ENCODE measurements around the gene FAM83C.
A peak's percentile ranks its signal among the peaks of the same experiment; 100 is the strongest.
"Not testable (repeated sequence)": the region's sequence is repeated elsewhere in the genome, so short reads cannot be mapped to it uniquely, and the experiment has no call there.

FAM83C gene

GRCh38 chr20:35318502-35319157 lies 26.4 kb upstream of the FAM83C start:
- no peak for DNase-seq

GRCh38 chr20:35317416-35318210 lies 25.4 kb upstream of the FAM83C start:
- peak; percentile 34 for DNase-seq

GRCh38 chr20:35316086-35316485 lies 23.9 kb upstream of the FAM83C start:
- no peak for DNase-seq

- not testable (repeated sequence) for DNase-seq
These were observed 23.4 kb upstream of the FAM83C start for GRCh38 chr20:35315632-35316020.

- DNase-seq, result no peak
These were observed 22.8 kb upstream of the FAM83C start for GRCh38 chr20:35314816-35315631.

- no peak for DNase-seq
These were observed 20.1 kb upstream of the FAM83C start for GRCh38 chr20:35312318-35312717.

- no peak for DNase-seq
These were observed 19.6 kb upstream of the FAM83C start for GRCh38 chr20:35311822-35312221.

- DNase-seq, result no peak
These were observed 19.2 kb upstream of the FAM83C start for GRCh38 chr20:35311409-35311808.

- DNase-seq, result no peak
These were observed 15.7 kb upstream of the FAM83C start for GRCh38 chr20:35307666-35308653.

GRCh38 chr20:35306931-35307517 lies 14.8 kb upstream of the FAM83C start:
- peak; percentile 26 for DNase-seq

- no peak for DNase-seq
These were observed 13.7 kb upstream of the FAM83C start for GRCh38 chr20:35305682-35306556.

- no peak for DNase-seq
These were observed 12.7 kb upstream of the FAM83C start for GRCh38 chr20:35304956-35305355.

GRCh38 chr20:35303735-35304491 lies 11.7 kb upstream of the FAM83C start:
- peak; percentile 89 for DNase-seq

- DNase-seq, result no peak
These were observed 11.1 kb upstream of the FAM83C start for GRCh38 chr20:35303382-35303734.

- DNase-seq, result no peak
These were observed 10.5 kb upstream of the FAM83C start for GRCh38 chr20:35302421-35303335.

GRCh38 chr20:35301426-35301825 lies 9.2 kb upstream of the FAM83C start:
- no peak for DNase-seq

GRCh38 chr20:35300469-35301262 lies 8.4 kb upstream of the FAM83C start:
- DNase-seq, result no peak

GRCh38 chr20:35299780-35300179 lies 7.6 kb upstream of the FAM83C start:
- no peak for DNase-seq
